HFFc6 (cell line): ENCODE data around the gene RNF112. TPM values are rescaled to one million over a fixed set of nuclear protein-coding genes. Genes with fewer than 3 reads are reported as not detected.

Experiments used
- DNase-seq: peaks from one replicate; pipeline ENCODE4 v3.0.0-alpha.2; 2018
- H3K27ac Mint-ChIP-seq: 2 replicates; pipeline ENCODE4 v1.8.0; 2020; ENCODE audit warnings: mild to moderate bottlenecking, mixed read lengths
- H3K27me3 Mint-ChIP-seq: 2 replicates; pipeline ENCODE4 v1.8.0; 2021; ENCODE audit warnings: mild to moderate bottlenecking, moderate library complexity, mixed read lengths; ENCODE audit not compliant: insufficient read depth
- H3K36me3 Mint-ChIP-seq: 2 replicates; pipeline ENCODE4 v1.8.0; 2021; ENCODE audit warnings: low read depth, mixed read lengths
- H3K4me1 Mint-ChIP-seq: 2 replicates; pipeline ENCODE4 v1.8.0; 2020; ENCODE audit warnings: low read depth, mixed read lengths
- H3K4me3 Mint-ChIP-seq: 2 replicates; pipeline ENCODE4 v1.8.0; 2020; ENCODE audit warnings: mild to moderate bottlenecking, moderate library complexity, mixed read lengths
- H3K9me3 Mint-ChIP-seq: 2 replicates; pipeline ENCODE4 v1.8.0; 2020; ENCODE audit warnings: mild to moderate bottlenecking, mixed read lengths
- total RNA-seq, 6 experiments: library from RNA; stranded (reverse); fragmentation: NEBNext Ultra II Directional; extraction: Animal tissue kit (Norgen Biotek cat#: 25700); gene quantifications; 2 replicates in 1 of 6; 3 replicates in 5 of 6; pipeline ENCODE4 v1.2.3, GENCODE V29; 2021
- TF ChIP-seq, protein P1 (sequence below): fragments of 200-600 bp; sonication (generic); IDR thresholded peaks from 2 replicates; pipeline ENCODE4 v1.5.0; 2021; ENCODE audit warnings: antibody characterized with exemption, mild to moderate bottlenecking

RNF112 gene
- total RNA-seq, 6 experiments from 2014 or later = 0.40 to 1.2 (median 0.73) TPM

DNA sequence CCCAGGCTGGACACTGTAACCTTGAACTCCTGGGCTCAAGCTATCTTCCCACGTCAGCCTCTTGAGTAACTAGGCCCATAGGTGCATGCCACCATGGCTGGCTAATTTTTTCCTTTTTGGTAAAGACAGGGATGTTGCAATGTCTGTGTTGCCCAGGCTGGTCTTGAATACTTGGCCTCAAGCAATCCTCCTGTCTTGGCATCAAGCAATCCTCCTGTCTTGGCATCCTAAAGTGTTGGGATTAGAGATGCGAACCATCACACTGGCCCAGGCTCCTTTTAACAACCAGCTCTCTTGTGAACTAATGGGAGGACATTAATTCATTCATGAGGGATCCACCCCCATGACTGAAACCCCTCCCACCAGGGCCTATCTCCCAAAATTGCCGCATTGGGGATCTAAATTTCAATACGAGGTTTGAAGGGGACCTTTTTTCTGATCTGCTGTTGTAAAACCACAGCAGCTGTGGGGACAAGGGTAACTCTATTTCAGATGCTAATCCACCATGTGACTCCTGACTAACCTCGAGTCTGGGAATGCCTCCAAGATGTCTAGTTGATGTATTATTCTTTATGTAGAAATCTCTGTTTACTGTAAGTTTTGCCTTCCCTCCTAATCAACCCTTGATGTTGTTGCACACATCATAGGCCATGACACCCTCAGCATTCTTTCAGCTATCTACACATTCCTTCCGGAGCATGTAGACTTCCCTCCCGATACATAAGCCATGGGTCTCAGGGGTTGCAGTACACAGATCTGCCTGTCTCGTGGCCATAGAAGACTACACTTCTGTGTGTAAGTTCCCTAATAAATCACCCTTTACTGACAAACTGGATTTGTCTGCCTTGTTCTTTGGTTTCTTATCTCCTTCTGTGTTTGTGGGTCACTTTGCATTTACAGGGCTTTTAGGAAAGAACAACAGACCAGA lies 37.6 kb downstream of the RNF112 start:
- Mint-ChIP-seq H3K27me3 (peaks cover 8% of the 10 kb centered on the region; the same call in 1 of the 2 replicates), H3K4me3 (peak overlapping the region; percentile 3; the same call in 1 of the 2 replicates), H3K9me3 (peaks cover 14% of the 10 kb centered on the region), H3K4me1 (peaks cover 31% of the 10 kb centered on the region), H3K36me3 (peaks cover 14% of the 10 kb centered on the region; the same call in 1 of the 2 replicates), H3K27ac (peak overlapping the region; percentile 77)
- peak; percentile 95 for DNase-seq
- TF ChIP-seq, protein P1, sequence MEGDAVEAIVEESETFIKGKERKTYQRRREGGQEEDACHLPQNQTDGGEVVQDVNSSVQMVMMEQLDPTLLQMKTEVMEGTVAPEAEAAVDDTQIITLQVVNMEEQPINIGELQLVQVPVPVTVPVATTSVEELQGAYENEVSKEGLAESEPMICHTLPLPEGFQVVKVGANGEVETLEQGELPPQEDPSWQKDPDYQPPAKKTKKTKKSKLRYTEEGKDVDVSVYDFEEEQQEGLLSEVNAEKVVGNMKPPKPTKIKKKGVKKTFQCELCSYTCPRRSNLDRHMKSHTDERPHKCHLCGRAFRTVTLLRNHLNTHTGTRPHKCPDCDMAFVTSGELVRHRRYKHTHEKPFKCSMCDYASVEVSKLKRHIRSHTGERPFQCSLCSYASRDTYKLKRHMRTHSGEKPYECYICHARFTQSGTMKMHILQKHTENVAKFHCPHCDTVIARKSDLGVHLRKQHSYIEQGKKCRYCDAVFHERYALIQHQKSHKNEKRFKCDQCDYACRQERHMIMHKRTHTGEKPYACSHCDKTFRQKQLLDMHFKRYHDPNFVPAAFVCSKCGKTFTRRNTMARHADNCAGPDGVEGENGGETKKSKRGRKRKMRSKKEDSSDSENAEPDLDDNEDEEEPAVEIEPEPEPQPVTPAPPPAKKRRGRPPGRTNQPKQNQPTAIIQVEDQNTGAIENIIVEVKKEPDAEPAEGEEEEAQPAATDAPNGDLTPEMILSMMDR = 0 out of 2 replicates have a peak, but pooled peaks have one; percentile 7

DNA sequence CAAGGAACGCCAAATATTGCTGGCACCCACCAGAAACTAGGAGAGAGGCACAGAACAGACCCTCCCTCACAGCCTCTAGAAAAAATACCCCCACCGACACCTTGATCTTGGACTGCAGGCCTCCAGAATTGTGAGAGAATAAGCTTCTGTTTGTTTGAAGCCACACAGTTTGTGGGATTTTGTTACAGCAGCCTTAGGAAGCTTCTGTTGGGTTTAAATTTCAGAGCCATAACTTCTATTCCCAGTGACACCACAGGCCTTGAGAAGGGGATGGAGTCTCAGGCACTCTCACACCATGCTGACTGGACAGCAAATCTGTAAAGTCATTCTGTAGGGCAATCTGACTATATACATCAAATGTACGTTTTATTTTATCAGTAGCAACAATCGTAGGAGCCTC lies 38.6 kb downstream of the RNF112 start:
- peaks cover 8% of the 10 kb centered on the region for H3K27me3 Mint-ChIP-seq
- peaks cover 10% of the 10 kb centered on the region for H3K9me3 Mint-ChIP-seq
- H3K4me3 Mint-ChIP-seq = no peak overlapping the region
- H3K27ac Mint-ChIP-seq = no peak overlapping the region
- peaks cover 6% of the 10 kb centered on the region; the same call in 1 of the 2 replicates for H3K36me3 Mint-ChIP-seq
- no peak for DNase-seq
- TF ChIP-seq, protein P1 = no peak
- H3K4me1 Mint-ChIP-seq = peaks cover 31% of the 10 kb centered on the region

DNA sequence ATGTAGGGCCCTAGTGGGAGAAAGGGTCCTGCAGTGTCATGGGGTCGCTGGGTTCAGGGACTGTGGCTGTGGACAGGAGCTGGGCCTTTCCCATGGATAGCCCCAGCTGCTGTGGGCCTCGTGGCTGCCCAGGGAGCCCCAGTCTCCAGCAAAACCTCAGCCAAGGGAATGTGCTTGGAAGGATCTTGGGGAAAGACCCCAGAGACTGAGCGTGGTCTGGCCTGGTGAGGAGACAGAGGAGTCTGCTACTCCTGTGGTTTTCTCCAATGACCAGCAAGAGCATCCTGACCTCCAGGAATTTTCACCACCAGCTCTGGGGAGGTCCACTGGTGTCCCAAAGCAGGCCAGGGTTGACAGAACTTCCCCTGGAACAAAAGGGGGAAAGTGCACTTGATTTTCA lies 42.3 kb downstream of the RNF112 start:
- Mint-ChIP-seq H3K9me3 (no peaks in the 10 kb centered on the region), H3K4me3 (no peak overlapping the region), H3K4me1 (peaks cover 14% of the 10 kb centered on the region), H3K27ac (no peak overlapping the region), H3K36me3 (no peaks in the 10 kb centered on the region), H3K27me3 (peaks cover 30% of the 10 kb centered on the region)
- no peak for DNase-seq
- TF ChIP-seq, protein P1 = no peak

DNA sequence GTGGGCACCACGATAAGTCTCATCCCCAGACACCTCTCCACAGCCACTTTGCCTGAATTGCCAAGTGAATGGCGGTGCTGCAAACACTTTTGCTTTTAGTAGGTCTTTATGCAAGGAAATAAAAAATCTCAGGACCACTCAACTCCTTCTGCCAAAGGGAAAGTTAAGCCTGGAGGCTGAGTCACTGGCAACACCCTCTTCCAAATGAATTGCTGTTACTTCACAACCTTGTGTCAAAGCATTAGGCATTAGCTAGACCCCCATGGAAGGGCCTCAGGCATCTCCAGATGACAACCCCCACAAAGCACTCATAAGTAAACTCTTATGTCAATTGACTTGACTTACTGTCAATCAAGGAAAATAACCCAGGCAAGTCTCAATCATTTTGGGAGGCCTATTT lies 43.0 kb downstream of the RNF112 start:
- Mint-ChIP-seq H3K9me3 (no peaks in the 10 kb centered on the region), H3K36me3 (no peaks in the 10 kb centered on the region), H3K27ac (no peak overlapping the region), H3K4me1 (peaks cover 7% of the 10 kb centered on the region), H3K4me3 (no peak overlapping the region), H3K27me3 (peaks cover 33% of the 10 kb centered on the region)
- DNase-seq = no peak
- TF ChIP-seq, protein P1 = no peak

DNA sequence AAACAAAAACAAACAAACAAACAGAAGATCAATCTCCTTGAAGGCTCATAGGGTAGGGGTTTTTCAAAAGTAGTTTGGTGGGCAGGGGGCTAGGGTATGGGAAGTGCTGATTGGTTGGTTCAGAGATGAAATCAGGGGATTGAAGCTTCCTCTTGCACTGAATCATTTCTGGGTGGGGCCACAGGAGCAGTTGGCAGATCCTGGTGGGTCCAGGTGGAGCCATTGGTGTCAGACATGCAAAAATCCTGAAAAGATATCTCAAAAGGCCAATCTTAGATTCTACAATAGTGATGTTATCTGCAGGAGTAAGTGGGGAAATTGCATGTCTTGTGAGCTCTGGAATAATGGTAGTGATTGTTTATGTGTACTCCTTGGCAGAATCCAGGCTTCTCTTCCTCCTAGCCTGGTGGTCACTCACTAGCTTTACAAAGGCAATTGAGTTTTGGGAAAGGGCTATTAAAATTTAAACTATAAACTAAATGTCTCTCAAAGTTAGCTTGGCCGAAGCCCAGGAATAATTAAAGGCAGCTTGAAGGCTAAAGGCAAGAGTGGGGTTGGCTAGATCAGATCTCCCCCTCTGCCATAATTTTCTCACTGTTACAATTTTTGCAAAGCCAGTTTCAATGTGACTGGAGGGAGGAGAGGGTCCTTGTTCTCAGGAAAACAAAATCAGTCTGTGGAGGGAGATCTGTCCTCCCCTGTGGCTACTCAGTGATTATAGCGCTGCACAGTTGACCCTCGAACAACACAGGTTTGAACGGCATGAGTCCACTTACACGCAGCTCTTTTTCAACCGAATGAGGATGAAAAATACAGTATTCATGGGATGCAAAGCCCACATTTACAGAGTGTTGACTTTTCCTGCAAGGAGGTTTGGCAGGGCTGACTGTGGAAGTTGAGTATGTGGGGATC lies 45.2 kb downstream of the RNF112 start:
- peaks cover 33% of the 10 kb centered on the region for H3K27me3 Mint-ChIP-seq
- H3K36me3 Mint-ChIP-seq = no peaks in the 10 kb centered on the region
- DNase-seq = no peak
- no peaks in the 10 kb centered on the region for H3K4me1 Mint-ChIP-seq
- H3K9me3 Mint-ChIP-seq = no peaks in the 10 kb centered on the region
- TF ChIP-seq, protein P1 = no peak
- no peak overlapping the region for H3K27ac Mint-ChIP-seq
- H3K4me3 Mint-ChIP-seq = no peak overlapping the region
